Calu3 (cell line): ENCODE measurements around the gene RAB40B. TPM values are rescaled to one million over a fixed set of nuclear protein-coding genes. Genes with fewer than 3 reads are reported as not detected.

ENCODE experiments used
- BruUV-seq: library from RNA; stranded (reverse); fragments of 400-500 nt; replicated peaks from 2 replicates; lab custom pipeline; 2021; lab: Mats Ljungman, UMichigan
- CTCF ChIA-PET: fragments of 300-600 bp; sonication (Branson Sonifier 250); formaldehyde crosslinking; loops from one replicate; lab custom pipeline; 2022; ENCODE audit warnings: antibody characterized with exemption; lab: Charles Lee
- DNase-seq: peaks from one replicate; pipeline ENCODE4 v3.0.0; 2022
- H3K27ac Mint-ChIP-seq: one replicate; pipeline ENCODE4 v1.8.0; 2022; ENCODE audit warnings: mixed read lengths; ENCODE audit not compliant: unreplicated experiment
- H3K27me3 Mint-ChIP-seq: one replicate; pipeline ENCODE4 v1.8.0; 2022; ENCODE audit warnings: mixed read lengths; ENCODE audit not compliant: unreplicated experiment
- H3K36me3 Mint-ChIP-seq: one replicate; pipeline ENCODE4 v1.8.0; 2022; ENCODE audit warnings: mild to moderate bottlenecking, moderate library complexity, mixed read lengths; ENCODE audit not compliant: insufficient read depth, unreplicated experiment
- H3K4me1 Mint-ChIP-seq: one replicate; pipeline ENCODE4 v1.8.0; 2022; ENCODE audit warnings: mild to moderate bottlenecking, low read depth, mixed read lengths; ENCODE audit not compliant: unreplicated experiment
- H3K4me3 Mint-ChIP-seq: one replicate; pipeline ENCODE4 v1.8.0; 2022; ENCODE audit warnings: mild to moderate bottlenecking, low read depth, moderate library complexity, mixed read lengths; ENCODE audit not compliant: unreplicated experiment
- H3K9me3 Mint-ChIP-seq: one replicate; pipeline ENCODE4 v1.8.0; 2022; ENCODE audit warnings: low read depth, mixed read lengths; ENCODE audit not compliant: unreplicated experiment
- CTCF ChIP-seq: fragments of 200-600 bp; IDR thresholded peaks from one replicate; pipeline ENCODE4 v1.8.0; 2022; ENCODE audit warnings: antibody characterized with exemption; ENCODE audit not compliant: unreplicated experiment
- intact Hi-C: fragments of 100-400 bp; cut with micrococcal nuclease; formaldehyde crosslinking; loops from one replicate; pipeline ENCODE4 v1.10.0; 2022; ENCODE audit not compliant: unreplicated experiment
- total RNA-seq: library from RNA; stranded (reverse); gene quantifications from 2 replicates; pipeline ENCODE4 v1.2.3, GENCODE V29; 2022

Gene RAB40B
- total RNA-seq, 1 experiment from 2014 or later = 21.9 TPM

- Mint-ChIP-seq H3K36me3 (peaks cover 42% of the 10 kb centered on the region), H3K4me3 (peak overlapping the region; percentile 84), H3K9me3 (no peaks in the 10 kb centered on the region), H3K4me1 (peaks cover 25% of the 10 kb centered on the region), H3K27me3 (no peaks in the 10 kb centered on the region), H3K27ac (peak overlapping the region; percentile 43)
- CTCF ChIA-PET = interaction anchor here (0.6 kb wide), 1 partner anchor 36 kb away, joined by 3 read pairs; no protein-coding TSS in a partner anchor
- intact Hi-C loops = loop anchor here (10.0 kb wide), 1 partner anchor 55 kb away; no protein-coding TSS in a partner anchor
- no peak for TF ChIP-seq CTCF
- no peak for DNase-seq
- BruUV-seq = no TSS peak
Observed at GRCh38 chr17:82649501-82650261, 48.8 kb downstream of the RAB40B start.

GRCh38 chr17:82648742-82649331 lies 49.7 kb downstream of the RAB40B start:
- no TSS peak for BruUV-seq
- Mint-ChIP-seq H3K4me3 (peak overlapping the region; percentile 84), H3K9me3 (no peaks in the 10 kb centered on the region), H3K36me3 (peaks cover 50% of the 10 kb centered on the region), H3K27me3 (no peaks in the 10 kb centered on the region), H3K27ac (no peak overlapping the region), H3K4me1 (peaks cover 23% of the 10 kb centered on the region)
- TF ChIP-seq CTCF = no peak
- CTCF ChIA-PET = no interaction called here
- no peak for DNase-seq
- intact Hi-C loops = no loop called here

- no peak for TF ChIP-seq CTCF
- H3K4me1 Mint-ChIP-seq = peaks cover 23% of the 10 kb centered on the region
- H3K27ac Mint-ChIP-seq = peak within 1 kb of the TSS; percentile 64
- intact Hi-C loops = no loop called here
- H3K4me3 Mint-ChIP-seq = peak within 1 kb of the TSS; percentile 84
- peaks cover 55% of the 10 kb centered on the region for H3K36me3 Mint-ChIP-seq
- no TSS peak for BruUV-seq
- no peaks in the 10 kb centered on the region for H3K27me3 Mint-ChIP-seq
- peak; percentile 95 for DNase-seq
- CTCF ChIA-PET = no interaction called here
- no peaks in the 10 kb centered on the region for H3K9me3 Mint-ChIP-seq
Observed at GRCh38 chr17:82648165-82648668, 50.3 kb downstream of the RAB40B start, which contains the start of gene WDR45B. TSS of gene WDR45B (minus strand) at chr17:82648444. CDS start at chr17:82648340, 104 bp downstream.

DNA sequence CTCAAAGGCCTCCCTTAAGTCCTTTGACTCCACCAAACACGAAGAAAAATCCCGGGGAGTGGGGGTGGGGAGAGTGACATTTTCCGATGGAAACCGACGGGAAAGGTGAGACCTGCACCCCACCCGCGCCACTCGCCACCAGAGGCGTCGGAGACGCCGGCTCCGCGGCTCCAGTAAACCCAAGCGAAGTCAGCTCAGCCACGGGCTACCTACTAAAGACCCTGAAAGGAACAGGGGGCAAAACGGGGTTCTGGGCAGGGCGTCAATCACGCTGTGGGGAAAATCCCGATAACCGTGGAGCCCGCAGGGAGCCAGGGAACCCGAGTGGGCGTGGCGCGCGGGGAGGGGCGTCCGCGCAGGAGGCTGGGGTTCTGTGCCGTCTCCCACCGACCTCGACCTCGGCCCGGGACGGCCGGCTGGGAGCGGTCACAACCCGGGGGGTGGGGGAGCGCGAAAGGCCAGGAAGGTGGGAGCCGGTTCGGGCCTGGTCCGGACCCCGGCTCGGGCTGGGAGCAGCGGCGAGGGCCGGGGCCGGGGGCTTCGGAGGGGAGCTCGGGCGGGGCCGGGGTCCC lies 50.8 kb downstream of the RAB40B start:
- no TSS peak for BruUV-seq
- CTCF ChIA-PET = no interaction called here
- peak; percentile 53 for DNase-seq
- H3K36me3 Mint-ChIP-seq = peaks cover 61% of the 10 kb centered on the region
- intact Hi-C loops = no loop called here
- H3K27me3 Mint-ChIP-seq = no peaks in the 10 kb centered on the region
- H3K4me1 Mint-ChIP-seq = peaks cover 23% of the 10 kb centered on the region
- H3K27ac Mint-ChIP-seq = peak overlapping the region; percentile 64
- peak overlapping the region; percentile 84 for H3K4me3 Mint-ChIP-seq
- no peaks in the 10 kb centered on the region for H3K9me3 Mint-ChIP-seq
- no peak for TF ChIP-seq CTCF
